K562 (cell line): ENCODE results near the gene RGL4. TPM values are rescaled to one million over a fixed set of nuclear protein-coding genes. Genes with fewer than 3 reads are reported as not detected.

Source experiments
- ATAC-seq: fragments of 200-7000 bp; cut with Tn5 transposase; 3 replicates; pipeline ENCODE4 v1.9.1; 2020; ENCODE audit warnings: moderate library complexity
- BruUV-seq: library from RNA; stranded (reverse); fragments of 400-500 nt; replicated peaks from 2 replicates; lab custom pipeline; 2021; lab: Mats Ljungman, UMichigan
- CTCF ChIA-PET: fragments of 300-600 bp; formaldehyde crosslinking; extraction: SDS; loops from one replicate; lab custom pipeline; 2021; ENCODE audit warnings: low intra/inter-chr PET ratio; lab: Yijun Ruan, JAX
- POLR2A ChIA-PET: fragments of 300-600, 350-650 bp; sonication (Branson Sonifier 250); formaldehyde crosslinking; extraction: SDS; loops from one replicate; lab custom pipeline; 2021; ENCODE audit warnings: antibody characterized with exemption, inconsistent platforms; lab: Yijun Ruan, JAX
- DNase-seq, 4 experiments: peaks; one replicate each; pipeline versions ENCODE4 v3.0.0 to v3.0.0-alpha.2; 2011 to 2018; ENCODE audit warnings: low spot score in 3 of 4, mixed read lengths in 3 of 4; ENCODE audit errors: extremely low read depth in 1 of 4
- FAIRE-seq: peaks from 2 replicates; lab custom pipeline; 2011; peaks lifted over from hg19 to GRCh38; lab: Jason Lieb, UNC
- H2AFZ ChIP-seq: 2 replicates; pipeline ENCODE4 v1.6.0; 2011; ENCODE audit warnings: low read depth, low read length, control low read depth, inconsistent platforms
- H3K27ac ChIP-seq: fragments of 200-600 bp; 3 replicates; pipeline ENCODE4 v1.8.0; 2011; ENCODE audit warnings: low read depth, mild to moderate bottlenecking, control low read depth, inconsistent platforms, low read length, moderate library complexity, mixed read lengths; ENCODE audit errors: extremely low read depth
- H3K27me3 ChIP-seq, 2 experiments: fragments of 300-600 bp in 1 of 2; 2 replicates in 1 of 2; 3 replicates in 1 of 2; pipeline versions ENCODE4 v1.6.0 to v1.8.0; 2011; ENCODE audit warnings: inconsistent platforms in 2 of 2, low read length in 2 of 2, mild to moderate bottlenecking in 1 of 2, mixed read lengths in 1 of 2, moderate library complexity in 1 of 2; ENCODE audit not compliant: control insufficient read depth in 2 of 2, insufficient read depth in 2 of 2
- H3K36me3 ChIP-seq: fragments of 300-600 bp; 3 replicates; pipeline ENCODE4 v1.8.0; 2011; ENCODE audit warnings: mild to moderate bottlenecking, low read length, inconsistent platforms; ENCODE audit not compliant: control insufficient read depth, insufficient read depth
- H3K4me1 ChIP-seq, 2 experiments: fragments of 200-600 bp in 1 of 2; replicated peaks in 1 of 2; 2 replicates in 1 of 2; 3 replicates in 1 of 2; pipeline versions ENCODE4 v1.5.1 to v1.8.0; 2011; ENCODE audit warnings: inconsistent platforms in 2 of 2, low read length in 2 of 2, mild to moderate bottlenecking in 1 of 2, mixed read lengths in 1 of 2, moderate library complexity in 1 of 2; ENCODE audit not compliant: control insufficient read depth in 2 of 2, insufficient read depth in 2 of 2
- H3K4me2 ChIP-seq: 2 replicates; pipeline ENCODE4 v1.6.1; 2011; ENCODE audit warnings: low read length, control low read depth, inconsistent platforms, mixed read lengths; ENCODE audit not compliant: insufficient read depth
- H3K4me3 ChIP-seq: fragments of 200-600 bp; sonication (generic), shearing (Covaris generic); 2 replicates; pipeline ENCODE4 v1.5.1; 2016; ENCODE audit warnings: control low read depth, inconsistent platforms
- H3K79me2 ChIP-seq: fragments of 200-600 bp; 3 replicates; pipeline ENCODE4 v1.8.0; 2011; ENCODE audit warnings: low read length, inconsistent platforms; ENCODE audit not compliant: control insufficient read depth, insufficient read depth
- H3K9ac ChIP-seq, 2 experiments: 2 replicates each; pipeline versions ENCODE4 v1.6.0 to v1.6.1; 2011; ENCODE audit warnings: low read depth in 2 of 2, low read length in 2 of 2, control low read depth in 1 of 2, inconsistent platforms in 1 of 2, mild to moderate bottlenecking in 1 of 2, mixed read lengths in 1 of 2; ENCODE audit not compliant: insufficient read depth in 1 of 2
- H3K9me1 ChIP-seq: one replicate; pipeline ENCODE4 v1.6.0; 2011; ENCODE audit warnings: inconsistent platforms, mild to moderate bottlenecking, low read length, moderate library complexity; ENCODE audit not compliant: control insufficient read depth, insufficient read depth
- H3K9me3 ChIP-seq: replicated peaks from 2 replicates; pipeline ENCODE4 v1.5.1; 2011; ENCODE audit warnings: low read depth, low read length, inconsistent platforms; ENCODE audit not compliant: control insufficient read depth, insufficient read depth
- H4K20me1 ChIP-seq: replicated peaks from 2 replicates; pipeline ENCODE4 v1.6.1; 2011; ENCODE audit warnings: low read length, inconsistent platforms, mixed read lengths; ENCODE audit not compliant: control insufficient read depth, insufficient read depth
- CBX2 ChIP-seq: fragments of 200-600 bp; sonication (generic); IDR thresholded peaks from one replicate; pipeline ENCODE4 v1.6.1; 2012; ENCODE audit warnings: mild to moderate bottlenecking, low read length, inconsistent platforms; ENCODE audit not compliant: insufficient read depth, poor library complexity, severe bottlenecking
- DPF2 ChIP-seq: fragments of 450-650 bp; IDR thresholded peaks from 2 replicates; pipeline ENCODE4 v1.6.1; 2016
- ERF ChIP-seq: fragments of 450-650 bp; formaldehyde crosslinking; IDR thresholded peaks from 2 replicates; pipeline ENCODE4 v1.4.0; 2020; ENCODE audit warnings: mild to moderate bottlenecking, mixed read lengths
- GABPB2 ChIP-seq: fragments of 250-450 bp; sonication (Bioruptor Pico); conservative IDR thresholded peaks from 2 replicates; pipeline ENCODE4 v1.5.1; 2021; ENCODE audit warnings: mild to moderate bottlenecking
- GTF2A2 ChIP-seq: IDR thresholded peaks from 2 replicates; pipeline ENCODE4 v1.6.1; 2016; ENCODE audit warnings: mild to moderate bottlenecking, missing genetic modification characterization, missing compliant biosample characterization
- MIER1 ChIP-seq: fragments of 450-650 bp; IDR thresholded peaks from 2 replicates; pipeline ENCODE4 v1.6.1; 2016; ENCODE audit warnings: antibody characterized with exemption, mild to moderate bottlenecking, low read depth
- MTA1 ChIP-seq: fragments of 450-650 bp; IDR thresholded peaks from 2 replicates; pipeline ENCODE4 v1.6.1; 2017; ENCODE audit warnings: borderline replicate concordance
- MXI1 ChIP-seq: IDR thresholded peaks from 2 replicates; pipeline ENCODE4 v1.6.1; 2011; ENCODE audit warnings: low read depth, mild to moderate bottlenecking, improper control_type of control experiment, low read length
- POLR2G ChIP-seq: fragments of 200-400 bp; formaldehyde crosslinking; IDR thresholded peaks from 2 replicates; pipeline ENCODE4 v1.6.1; 2017; ENCODE audit warnings: low read depth, mild to moderate bottlenecking, antibody characterized with exemption, low read length, moderate library complexity
- SMAD2 ChIP-seq: fragments of 150-350 bp; IDR thresholded peaks from 2 replicates; pipeline ENCODE4 v1.6.1; 2014; ENCODE audit warnings: low read depth, mild to moderate bottlenecking, low read length
- SNAPC5 ChIP-seq: fragments of 250-450 bp; sonication (Bioruptor Pico); IDR thresholded peaks from 2 replicates; pipeline ENCODE4 v1.8.0; 2021; ENCODE audit warnings: moderate library complexity, mild to moderate bottlenecking, inconsistent platforms
- ZNF140 ChIP-seq: fragments of 250-450 bp; sonication (Bioruptor Pico); IDR thresholded peaks from 2 replicates; pipeline ENCODE4 v1.8.0; 2021; ENCODE audit warnings: moderate library complexity, mild to moderate bottlenecking, inconsistent platforms
- WGBS: fragments of 100-300 bp; shearing (Covaris generic); methylation state at CpG from one replicate; pipeline ENCODE4 v1.1.6; 2016; ENCODE audit warnings: low coverage, mixed read lengths; ENCODE audit not compliant: insufficient coverage; ENCODE audit errors: missing lambda C conversion rate; 5-methylcytosine and 5-hydroxymethylcytosine counted together
- in situ Hi-C: fragments of 300-500 bp; cut with MboI; formaldehyde crosslinking; loops from 4 replicates; pipeline ENCODE4 v1.15.0; 2018; ENCODE audit warnings: inconsistent platforms, mixed read lengths
- intact Hi-C: fragments of 100-400 bp; cut with micrococcal nuclease; formaldehyde crosslinking; loops from 2 replicates; pipeline ENCODE4 v1.14.2; 2022
- polyA plus RNA-seq, 8 experiments: library from polyadenylated mRNA; depleted of rRNA in 4 of 8; stranded (reverse) in 5 of 8; unstranded in 3 of 8; fragments of >200 nt; fragmentation: Nextera tagmentation in 2 of 8; fragmentation: Illumina TruSeq in 1 of 8; extraction: Ambion mirVana in 2 of 8; extraction: Trizol in 1 of 8; gene quantifications; 2 replicates each; pipeline versions ENCODE4 v1.2.1 to v1.2.3, GENCODE V29; 2011 to 2014; ENCODE audit warnings: inconsistent platforms in 1 of 8, missing spikeins in 1 of 8
- total RNA-seq, 7 experiments: library from RNA; depleted of rRNA in 6 of 7; stranded (reverse); fragments of >200 nt in 6 of 7; fragmentation: Illumina TruSeq in 2 of 7; extraction: Trizol in 2 of 7; gene quantifications; 2 replicates each; pipeline versions ENCODE4 v1.2.1 to v1.2.3, GENCODE V29; 2011 to 2021; ENCODE audit warnings: low replicate concordance in 1 of 7
- TF ChIP-seq, protein P1 (sequence below), 2 experiments: fragments of 450-650 bp; conservative IDR thresholded peaks; 2 replicates each; pipeline ENCODE4 v1.6.1; 2017; ENCODE audit warnings: mild to moderate bottlenecking in 2 of 2, moderate library complexity in 2 of 2

Gene RGL4
- total and polyA plus RNA-seq, 9 of the 15 experiments (the other 6 are each of a cell fraction or from before 2014, with no cell fraction given): not detected

GRCh38 chr22:23692598-23693291 is 1.9 kb downstream of the RGL4 start:
- in situ Hi-C loops (no loop called here), intact Hi-C loops (no loop called here)
- no TSS peak for BruUV-seq
- H3K4me2 ChIP-seq: no peak overlapping the region
- peak in 2 of 4 experiments; percentile 10 to 33 for DNase-seq
- no peaks in the 10 kb centered on the region for H4K20me1 ChIP-seq
- ATAC-seq: peak; percentile 51; the same call in 2 of the 3 replicates
- WGBS: 86% methylated on average over 11 of the region's 12 CpGs
- H3K9me3 ChIP-seq: no peaks in the 10 kb centered on the region
- CTCF ChIA-PET: no interaction called here
- H2AFZ ChIP-seq: no peak overlapping the region
- H3K9ac ChIP-seq: 0 out of 4 replicates have a peak overlapping the region, but pooled peaks of 1 of the 2 experiments have one; percentile 5
- H3K27ac ChIP-seq: no peak overlapping the region
- no peak overlapping the region for H3K4me3 ChIP-seq
- peaks cover 0 to 3% of the 10 kb centered on the region in 2 experiments; a peak in 1 of 5 replicates for H3K4me1 ChIP-seq
- H3K9me1 ChIP-seq: no peaks in the 10 kb centered on the region
- peaks cover 30% of the 10 kb centered on the region; the same call in 2 of the 3 replicates for H3K36me3 ChIP-seq
- FAIRE-seq: no peak
- no peaks in the 10 kb centered on the region for H3K27me3 ChIP-seq
- POLR2A ChIA-PET: interaction anchor here (1.0 kb wide), 1 partner anchor 8 kb away, joined by 6 read pairs; no protein-coding TSS in a partner anchor
- no peaks in the 10 kb centered on the region for H3K79me2 ChIP-seq
- TF ChIP-seq ZNF140 (CRISPR knock-in tag) (no peak), POLR2G (0 out of 2 replicates have a peak, but pooled peaks have one; percentile 12), MIER1 (0 out of 2 replicates have a peak, but pooled peaks have one; percentile 38), DPF2 (no peak), GTF2A2 (no peak), ERF (CRISPR knock-in tag) (no peak), CBX2 (no peak), MXI1 (no peak), SMAD2 (no peak), GABPB2 (CRISPR knock-in tag) (no peak), SNAPC5 (CRISPR knock-in tag) (no peak), MTA1 (no peak)
- TF ChIP-seq, protein P1, sequence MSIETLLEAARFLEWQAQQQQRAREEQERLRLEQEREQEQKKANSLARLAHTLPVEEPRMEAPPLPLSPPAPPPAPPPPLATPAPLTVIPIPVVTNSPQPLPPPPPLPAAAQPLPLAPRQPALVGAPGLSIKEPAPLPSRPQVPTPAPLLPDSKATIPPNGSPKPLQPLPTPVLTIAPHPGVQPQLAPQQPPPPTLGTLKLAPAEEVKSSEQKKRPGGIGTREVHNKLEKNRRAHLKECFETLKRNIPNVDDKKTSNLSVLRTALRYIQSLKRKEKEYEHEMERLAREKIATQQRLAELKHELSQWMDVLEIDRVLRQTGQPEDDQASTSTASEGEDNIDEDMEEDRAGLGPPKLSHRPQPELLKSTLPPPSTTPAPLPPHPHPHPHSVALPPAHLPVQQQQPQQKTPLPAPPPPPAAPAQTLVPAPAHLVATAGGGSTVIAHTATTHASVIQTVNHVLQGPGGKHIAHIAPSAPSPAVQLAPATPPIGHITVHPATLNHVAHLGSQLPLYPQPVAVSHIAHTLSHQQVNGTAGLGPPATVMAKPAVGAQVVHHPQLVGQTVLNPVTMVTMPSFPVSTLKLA (conservative IDR thresholded peaks at IDR 0.05): no peak
